Stimulated activated CD8-positive, alpha-beta memory T cell treated with anti-CD3 and anti-CD28 coated beads, Interleukin-4, amount 100 ng/mL, for 1 hour (primary cell): ENCODE data around the gene SGPP1.
"Not testable (repeated sequence)": the region's sequence is repeated elsewhere in the genome, so short reads cannot be mapped to it uniquely, and the experiment has no call there.

Source experiments
- DNase-seq, 2 donors: peaks; one replicate each; pipeline ENCODE4 v3.0.0-alpha.2; 2020; ENCODE audit warnings: low read depth in 2 of 2, low spot score in 1 of 2

Gene SGPP1, protein sequence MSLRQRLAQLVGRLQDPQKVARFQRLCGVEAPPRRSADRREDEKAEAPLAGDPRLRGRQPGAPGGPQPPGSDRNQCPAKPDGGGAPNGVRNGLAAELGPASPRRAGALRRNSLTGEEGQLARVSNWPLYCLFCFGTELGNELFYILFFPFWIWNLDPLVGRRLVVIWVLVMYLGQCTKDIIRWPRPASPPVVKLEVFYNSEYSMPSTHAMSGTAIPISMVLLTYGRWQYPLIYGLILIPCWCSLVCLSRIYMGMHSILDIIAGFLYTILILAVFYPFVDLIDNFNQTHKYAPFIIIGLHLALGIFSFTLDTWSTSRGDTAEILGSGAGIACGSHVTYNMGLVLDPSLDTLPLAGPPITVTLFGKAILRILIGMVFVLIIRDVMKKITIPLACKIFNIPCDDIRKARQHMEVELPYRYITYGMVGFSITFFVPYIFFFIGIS

GRCh38 chr14:63727736-63728728 is at the start of gene SGPP1:
SGPP1 (minus strand) TSS chr14:63728065; CDS start chr14:63727944, 121 bp downstream.
- peak; percentile 49 to 55 for DNase-seq

- DNase-seq: no peak
These were observed 49.2 kb upstream of the SGPP1 start for GRCh38 chr14:63777024-63777423.

DNA sequence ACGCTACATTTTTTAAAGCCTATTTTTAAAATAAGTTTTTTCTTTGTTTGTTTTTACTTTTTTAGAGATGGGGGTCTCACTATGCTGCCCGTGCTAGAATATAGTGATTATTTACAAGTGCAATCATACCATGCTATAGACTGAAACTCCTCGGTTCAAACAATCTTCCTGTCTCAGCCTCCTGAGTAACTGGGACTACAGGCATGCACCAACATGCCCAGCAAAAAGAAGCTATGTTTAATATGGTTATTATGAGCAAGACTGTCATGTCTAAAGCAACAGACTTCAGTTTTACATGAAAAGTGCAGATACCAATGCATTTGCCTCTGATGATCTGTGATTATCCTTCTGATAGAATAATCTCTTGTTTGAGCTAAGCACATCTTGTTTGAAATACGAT is 45.6 kb upstream of the SGPP1 start:
- DNase-seq: no peak

GRCh38 chr14:63770187-63770807 is 42.4 kb upstream of the SGPP1 start:
- DNase-seq: peak in 1 of 2 donors; percentile 25

DNA sequence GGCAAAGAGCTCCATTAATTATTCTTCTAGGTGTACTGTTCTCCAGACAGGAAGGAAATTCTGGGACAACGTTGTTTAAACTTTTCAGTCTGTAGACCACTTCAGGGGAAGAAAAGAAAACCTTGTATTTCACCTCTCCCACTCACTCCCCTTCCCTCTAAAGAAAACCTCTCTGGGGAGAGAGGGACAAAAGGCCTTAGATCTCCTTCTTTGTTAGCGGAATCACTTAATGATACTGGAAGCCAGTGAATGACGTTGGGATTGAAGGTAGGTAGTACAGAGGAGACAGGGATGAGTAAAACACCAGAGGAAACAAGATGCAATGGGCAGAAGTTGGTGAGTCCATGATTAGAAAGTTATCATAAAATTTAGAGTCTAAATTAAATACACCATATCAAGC is 38.7 kb upstream of the SGPP1 start:
- no peak for DNase-seq

DNA sequence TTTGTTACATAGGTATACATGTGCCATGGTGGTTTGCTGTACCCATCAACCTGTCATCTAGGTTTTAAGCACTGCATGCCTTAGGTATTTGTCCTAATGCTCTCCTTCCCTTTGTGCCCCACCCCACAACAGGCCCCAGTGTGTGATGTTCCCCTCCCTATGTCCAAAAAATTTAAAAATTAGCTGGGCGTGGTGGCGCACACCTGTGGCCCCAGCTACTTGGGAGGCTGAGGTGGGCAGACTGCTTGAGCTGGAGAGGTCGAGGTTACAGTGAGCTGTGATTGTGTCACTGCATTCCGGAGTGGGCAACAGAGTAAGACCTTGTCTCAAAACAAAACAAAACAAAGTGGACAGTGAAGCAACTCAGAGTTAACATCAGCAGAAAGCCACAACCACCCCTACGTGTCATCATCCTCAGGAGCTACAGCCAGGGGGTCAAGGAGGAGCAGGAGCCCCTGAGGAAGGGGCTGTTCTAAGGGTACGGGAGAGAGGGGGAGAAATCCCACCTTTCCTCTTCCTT is 36.8 kb upstream of the SGPP1 start:
- DNase-seq: no peak

DNA sequence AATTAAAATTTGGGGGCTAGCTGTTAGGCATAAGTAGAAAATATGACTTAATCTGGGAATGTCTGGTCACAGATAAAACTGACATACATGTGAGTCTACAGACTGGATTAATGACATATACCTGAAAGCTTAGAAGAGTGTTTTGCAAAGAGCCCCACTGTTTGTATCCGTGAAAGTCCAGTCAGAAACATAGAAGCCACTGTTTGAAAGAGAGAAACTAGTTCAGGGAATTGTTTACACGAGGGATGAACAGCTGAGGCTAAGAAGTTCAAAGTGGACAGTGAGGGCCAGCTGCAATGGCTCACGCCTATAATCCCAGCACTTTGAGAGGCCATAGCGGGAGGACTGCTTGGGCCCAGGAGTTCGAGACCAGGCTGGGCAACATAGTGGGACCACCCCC is 36.2 kb upstream of the SGPP1 start:
- DNase-seq: no peak

DNA sequence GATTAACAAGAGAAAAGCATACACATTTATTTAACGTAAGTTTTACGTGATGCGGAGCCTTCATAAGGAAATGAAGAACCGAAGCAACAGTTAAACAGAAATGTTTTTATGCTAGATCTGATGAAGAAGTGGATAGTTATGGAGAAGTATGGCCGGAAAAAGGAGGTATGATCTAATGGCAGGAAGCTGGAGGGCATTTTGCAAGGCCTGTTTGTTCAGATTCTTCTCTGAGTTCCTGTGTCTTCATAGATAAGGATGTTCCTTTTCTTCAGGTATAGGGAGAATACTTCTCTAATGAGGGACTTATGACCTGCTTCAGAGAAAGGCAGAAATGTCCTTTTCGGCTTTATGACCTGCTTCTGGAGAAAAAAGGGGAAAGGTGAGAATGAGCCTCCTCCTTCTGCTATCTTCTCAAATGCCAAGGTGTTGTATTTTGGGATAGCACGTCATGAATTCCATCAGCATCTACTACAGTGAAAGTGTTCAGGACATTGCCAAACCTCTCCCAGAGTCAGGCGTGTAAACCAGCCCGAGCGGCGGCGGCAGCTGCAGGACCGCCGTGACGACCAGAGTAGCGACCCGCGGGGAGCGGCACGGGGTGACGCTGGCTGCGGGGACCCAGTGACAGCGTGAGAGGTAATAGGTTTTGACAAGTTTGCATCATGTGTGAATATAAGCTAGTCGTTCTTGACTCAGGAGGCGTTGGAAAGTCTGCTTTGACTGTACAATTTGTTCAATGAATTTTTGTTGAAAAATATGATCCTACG is 33.7 kb upstream of the SGPP1 start:
- no peak for DNase-seq

DNA sequence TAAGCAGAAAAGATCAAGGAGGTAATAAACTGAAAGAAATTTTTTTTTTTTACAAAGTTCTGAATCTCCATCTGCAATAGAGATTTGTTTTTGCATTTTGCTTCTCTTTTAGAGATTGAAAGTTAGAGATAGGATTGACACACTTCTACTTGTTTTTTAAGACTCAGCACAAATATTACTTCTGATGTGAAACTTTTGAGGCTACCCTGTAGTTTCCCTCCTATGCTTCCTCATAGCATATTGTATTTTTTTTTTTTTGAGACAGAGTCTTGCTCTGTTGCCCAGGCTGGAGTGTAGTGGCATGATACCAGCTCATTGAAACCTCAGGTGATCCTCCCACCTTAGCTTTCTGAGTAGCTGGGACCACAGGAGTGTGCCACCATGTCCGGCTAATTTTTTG is 32.1 kb upstream of the SGPP1 start:
- DNase-seq: no peak

DNA sequence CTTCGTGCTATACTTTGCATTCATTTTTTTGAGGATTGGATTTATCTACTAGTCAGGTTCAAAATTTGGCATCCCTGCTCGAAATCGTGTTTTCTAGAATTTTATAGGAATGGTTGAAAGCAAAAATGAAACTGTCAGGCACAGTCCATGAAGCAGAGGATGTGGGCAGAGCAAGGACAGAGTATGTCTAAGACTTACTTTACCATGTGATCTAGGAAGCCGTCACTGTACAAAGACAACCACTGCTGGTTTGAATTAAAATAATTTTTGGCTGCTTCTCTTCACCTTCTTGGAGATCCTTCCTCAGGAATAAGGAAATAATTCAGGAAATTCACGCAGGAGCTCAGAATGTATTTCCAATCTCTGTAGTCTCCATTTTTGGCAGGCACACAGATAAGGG is 31.6 kb upstream of the SGPP1 start:
- no peak for DNase-seq

- DNase-seq: no peak
These were observed 29.3 kb upstream of the SGPP1 start for GRCh38 chr14:63757211-63757610.

DNA sequence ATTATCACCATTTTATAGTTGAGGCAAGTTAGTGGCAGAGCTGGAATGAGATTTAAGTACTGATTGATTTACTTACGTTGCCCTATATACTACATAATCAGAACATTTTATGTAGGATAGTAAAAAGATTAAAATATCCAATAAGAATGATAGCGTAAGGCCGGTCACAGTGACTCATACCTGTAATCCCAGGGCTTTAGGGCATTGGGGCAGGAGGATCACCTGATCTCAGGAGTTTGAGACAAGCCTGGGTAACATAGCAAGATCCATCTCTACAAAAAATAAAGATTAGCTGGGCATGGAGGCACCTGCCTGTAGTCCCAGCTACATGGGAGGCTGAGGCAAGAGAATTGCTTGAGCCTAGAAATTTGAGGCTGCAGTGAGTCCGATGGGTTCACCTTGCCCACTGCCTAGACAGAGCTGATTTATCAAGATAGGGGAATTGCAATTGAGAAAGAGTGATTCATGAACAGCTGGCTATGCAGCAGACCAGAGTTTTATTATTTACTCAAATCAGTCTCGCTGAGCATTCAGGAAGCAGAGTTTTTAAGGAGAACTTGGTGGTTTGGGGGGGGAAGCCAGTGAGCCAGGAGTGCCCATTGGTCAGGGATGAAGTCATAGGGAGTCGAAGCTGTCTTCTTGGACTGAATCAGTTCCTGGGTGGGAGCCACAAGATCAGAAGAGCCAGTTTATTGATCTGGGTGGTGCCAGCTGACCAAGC is 24.7 kb upstream of the SGPP1 start:
- no peak for DNase-seq

DNA sequence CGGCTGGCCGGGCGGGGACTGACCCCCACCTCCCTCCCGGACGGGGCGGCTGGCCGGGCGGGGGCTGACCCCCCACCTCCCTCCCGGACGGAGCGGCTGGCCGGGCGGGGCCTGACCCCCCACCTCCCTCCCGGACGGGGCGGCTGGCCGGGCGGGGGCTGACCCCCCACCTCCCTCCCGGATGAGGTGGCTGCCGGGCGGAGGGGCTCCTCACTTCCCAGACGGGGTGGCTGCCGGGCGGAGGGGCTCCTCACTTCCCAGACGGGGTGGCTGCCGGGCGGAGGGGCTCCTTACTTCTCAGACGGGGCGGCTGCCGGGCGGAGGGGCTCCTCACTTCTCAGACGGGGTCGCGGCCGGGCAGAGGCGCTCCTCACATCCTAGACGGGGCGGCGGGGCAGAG is 23.2 kb upstream of the SGPP1 start:
- DNase-seq: not testable (repeated sequence)

DNA sequence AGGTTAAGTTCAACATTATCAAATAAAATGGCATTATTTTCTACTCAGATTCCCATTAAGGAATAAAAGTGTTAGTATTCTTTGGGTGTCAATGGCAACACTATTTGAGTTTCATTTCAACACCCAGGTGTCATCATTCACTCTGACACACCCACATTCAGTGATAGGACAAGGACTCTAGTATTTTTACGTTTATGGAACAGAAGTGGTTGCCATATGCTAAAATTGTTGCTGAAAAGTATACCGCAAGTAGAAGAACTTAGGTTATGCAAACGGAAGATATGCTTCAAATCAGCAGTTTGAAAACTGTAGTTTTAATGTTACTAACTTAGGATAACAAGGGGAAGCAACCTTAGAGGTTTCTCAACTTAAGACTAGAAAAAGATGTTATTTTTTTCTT is 20.0 kb upstream of the SGPP1 start:
- DNase-seq: no peak

DNA sequence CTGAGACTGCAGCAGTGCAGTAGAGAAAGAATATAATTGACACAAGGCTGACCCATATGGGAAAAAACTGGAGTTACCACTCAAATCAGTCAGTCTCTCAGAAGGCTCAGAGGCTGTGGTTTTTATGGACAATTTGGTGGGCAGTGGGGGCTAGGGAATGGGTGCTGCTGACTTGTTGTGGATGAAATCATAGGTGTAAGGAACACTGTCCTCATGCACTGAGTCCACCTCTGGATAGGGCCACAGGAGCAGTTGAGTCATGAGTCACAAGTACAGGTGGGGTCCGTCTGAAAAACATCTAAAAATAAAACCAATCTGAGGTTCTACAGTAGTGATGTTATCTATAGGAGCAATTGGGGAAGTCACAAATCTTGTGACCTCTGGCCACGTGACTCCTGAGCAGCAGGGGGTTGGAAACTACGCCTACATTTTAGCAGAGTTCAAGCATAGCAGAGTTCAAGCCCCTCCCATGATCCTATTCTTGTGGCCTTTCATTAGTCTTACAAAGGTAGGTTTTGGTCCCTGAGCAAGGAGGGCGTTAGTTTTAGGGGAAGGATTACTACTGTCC is 18.1 kb upstream of the SGPP1 start:
- DNase-seq: no peak

DNA sequence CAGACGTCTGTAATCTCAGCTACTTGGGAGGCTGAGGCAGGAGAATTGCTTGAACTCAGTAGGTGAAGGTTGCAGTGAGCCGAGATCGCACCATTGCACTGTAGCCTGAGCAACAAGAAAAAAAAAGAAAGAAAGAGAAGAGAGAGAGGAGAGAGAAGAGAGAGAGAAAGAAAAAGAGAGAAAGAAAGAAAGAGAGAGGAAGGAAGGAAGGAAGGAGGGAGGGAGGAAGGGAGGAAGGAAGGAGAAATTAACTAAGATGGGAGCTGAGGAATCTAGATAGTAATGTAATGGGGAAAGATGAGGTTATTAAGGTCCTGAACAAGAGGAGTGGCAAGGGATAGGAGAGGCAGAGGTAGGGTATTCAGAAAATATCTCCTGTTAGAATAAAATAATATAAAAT is 17.4 kb upstream of the SGPP1 start:
- DNase-seq: no peak

DNA sequence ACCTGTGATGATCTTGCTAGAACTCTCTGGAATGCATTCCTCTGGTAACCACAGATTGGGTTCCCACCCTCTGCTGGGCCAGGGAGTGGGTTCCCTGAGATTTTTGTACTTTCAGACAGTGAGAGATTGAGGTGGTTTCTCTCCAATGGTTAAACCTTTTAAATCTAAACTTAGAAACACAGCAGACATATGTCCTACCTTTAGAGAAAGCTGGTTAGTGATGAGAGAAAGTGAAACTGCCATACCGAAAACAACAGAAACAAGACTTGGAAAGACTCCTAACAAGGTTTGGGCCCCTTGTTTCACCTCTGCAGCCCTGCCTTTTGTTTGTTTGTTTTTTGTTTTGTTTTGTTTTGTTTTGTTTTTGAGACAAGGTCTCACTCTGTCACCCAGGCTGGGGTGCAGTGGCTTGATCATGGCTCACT is 9.7 kb upstream of the SGPP1 start:
- DNase-seq: no peak

GRCh38 chr14:63735720-63736119 is 7.9 kb upstream of the SGPP1 start:
- no peak for DNase-seq

DNA sequence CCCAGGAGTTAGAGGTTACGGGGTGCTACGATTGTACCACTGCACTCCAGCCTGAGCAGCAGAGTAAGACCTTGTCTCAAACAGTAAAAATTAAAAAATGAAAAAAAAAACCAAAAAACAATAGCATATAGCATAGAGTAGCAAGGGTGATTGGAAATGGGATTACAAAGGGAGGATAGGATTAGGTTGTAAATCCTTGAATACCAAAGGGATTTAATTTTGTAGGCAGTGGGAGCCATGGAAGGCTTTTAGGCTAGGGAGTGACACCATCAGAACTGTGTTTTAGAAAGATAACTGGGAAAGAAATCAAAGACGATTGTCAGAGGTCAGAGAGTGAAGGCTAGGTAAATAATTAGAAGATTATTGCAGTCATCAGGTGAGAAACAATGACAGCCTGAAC is 2.8 kb upstream of the SGPP1 start:
- DNase-seq: no peak
